K562 (cell line): Measurements from ENCODE around the gene PLXND1. TPM values are rescaled to one million over a fixed set of nuclear protein-coding genes. Genes with fewer than 3 reads are reported as not detected.

Experiments
- ATAC-seq: fragments of 200-7000 bp; cut with Tn5 transposase; 3 replicates; pipeline ENCODE4 v1.9.1; 2020; ENCODE audit warnings: moderate library complexity
- BruUV-seq: library from RNA; stranded (reverse); fragments of 400-500 nt; replicated peaks from 2 replicates; lab custom pipeline; 2021; lab: Mats Ljungman, UMichigan
- CTCF ChIA-PET: fragments of 300-600 bp; formaldehyde crosslinking; extraction: SDS; loops from one replicate; lab custom pipeline; 2021; ENCODE audit warnings: low intra/inter-chr PET ratio; lab: Yijun Ruan, JAX
- POLR2A ChIA-PET: fragments of 300-600, 350-650 bp; sonication (Branson Sonifier 250); formaldehyde crosslinking; extraction: SDS; loops from one replicate; lab custom pipeline; 2021; ENCODE audit warnings: antibody characterized with exemption, inconsistent platforms; lab: Yijun Ruan, JAX
- DNase-seq, 4 experiments: peaks; one replicate each; pipeline versions ENCODE4 v3.0.0 to v3.0.0-alpha.2; 2011 to 2018; ENCODE audit warnings: low spot score in 3 of 4, mixed read lengths in 3 of 4; ENCODE audit errors: extremely low read depth in 1 of 4
- FAIRE-seq: peaks from 2 replicates; lab custom pipeline; 2011; peaks lifted over from hg19 to GRCh38; lab: Jason Lieb, UNC
- H2AFZ ChIP-seq: 2 replicates; pipeline ENCODE4 v1.6.0; 2011; ENCODE audit warnings: low read depth, low read length, control low read depth, inconsistent platforms
- H3K27ac ChIP-seq: fragments of 200-600 bp; 3 replicates; pipeline ENCODE4 v1.8.0; 2011; ENCODE audit warnings: low read depth, mild to moderate bottlenecking, control low read depth, inconsistent platforms, low read length, moderate library complexity, mixed read lengths; ENCODE audit errors: extremely low read depth
- H3K27me3 ChIP-seq, 2 experiments: fragments of 300-600 bp in 1 of 2; 2 replicates in 1 of 2; 3 replicates in 1 of 2; pipeline versions ENCODE4 v1.6.0 to v1.8.0; 2011; ENCODE audit warnings: inconsistent platforms in 2 of 2, low read length in 2 of 2, mild to moderate bottlenecking in 1 of 2, mixed read lengths in 1 of 2, moderate library complexity in 1 of 2; ENCODE audit not compliant: control insufficient read depth in 2 of 2, insufficient read depth in 2 of 2
- H3K36me3 ChIP-seq: fragments of 300-600 bp; 3 replicates; pipeline ENCODE4 v1.8.0; 2011; ENCODE audit warnings: mild to moderate bottlenecking, low read length, inconsistent platforms; ENCODE audit not compliant: control insufficient read depth, insufficient read depth
- H3K4me1 ChIP-seq, 2 experiments: fragments of 200-600 bp in 1 of 2; replicated peaks in 1 of 2; 2 replicates in 1 of 2; 3 replicates in 1 of 2; pipeline versions ENCODE4 v1.5.1 to v1.8.0; 2011; ENCODE audit warnings: inconsistent platforms in 2 of 2, low read length in 2 of 2, mild to moderate bottlenecking in 1 of 2, mixed read lengths in 1 of 2, moderate library complexity in 1 of 2; ENCODE audit not compliant: control insufficient read depth in 2 of 2, insufficient read depth in 2 of 2
- H3K4me2 ChIP-seq: 2 replicates; pipeline ENCODE4 v1.6.1; 2011; ENCODE audit warnings: low read length, control low read depth, inconsistent platforms, mixed read lengths; ENCODE audit not compliant: insufficient read depth
- H3K4me3 ChIP-seq: fragments of 200-600 bp; sonication (generic), shearing (Covaris generic); 2 replicates; pipeline ENCODE4 v1.5.1; 2016; ENCODE audit warnings: control low read depth, inconsistent platforms
- H3K79me2 ChIP-seq: fragments of 200-600 bp; 3 replicates; pipeline ENCODE4 v1.8.0; 2011; ENCODE audit warnings: low read length, inconsistent platforms; ENCODE audit not compliant: control insufficient read depth, insufficient read depth
- H3K9ac ChIP-seq, 2 experiments: 2 replicates each; pipeline versions ENCODE4 v1.6.0 to v1.6.1; 2011; ENCODE audit warnings: low read depth in 2 of 2, low read length in 2 of 2, control low read depth in 1 of 2, inconsistent platforms in 1 of 2, mild to moderate bottlenecking in 1 of 2, mixed read lengths in 1 of 2; ENCODE audit not compliant: insufficient read depth in 1 of 2
- H3K9me1 ChIP-seq: one replicate; pipeline ENCODE4 v1.6.0; 2011; ENCODE audit warnings: inconsistent platforms, mild to moderate bottlenecking, low read length, moderate library complexity; ENCODE audit not compliant: control insufficient read depth, insufficient read depth
- H3K9me3 ChIP-seq: replicated peaks from 2 replicates; pipeline ENCODE4 v1.5.1; 2011; ENCODE audit warnings: low read depth, low read length, inconsistent platforms; ENCODE audit not compliant: control insufficient read depth, insufficient read depth
- H4K20me1 ChIP-seq: replicated peaks from 2 replicates; pipeline ENCODE4 v1.6.1; 2011; ENCODE audit warnings: low read length, inconsistent platforms, mixed read lengths; ENCODE audit not compliant: control insufficient read depth, insufficient read depth
- ELK3 ChIP-seq: fragments of 450-650 bp; formaldehyde crosslinking; IDR thresholded peaks from 2 replicates; pipeline ENCODE4 v1.4.0; 2020; ENCODE audit warnings: mild to moderate bottlenecking
- MYC ChIP-seq, 2 experiments: fragments of 250-450 bp in 1 of 2; sonication (Bioruptor Pico) in 1 of 2; IDR thresholded peaks; 2 replicates each; pipeline versions ENCODE4 v1.5.1 to v1.6.1; 2012 to 2021; ENCODE audit warnings: low read depth in 2 of 2, borderline replicate concordance in 1 of 2, improper control_type of control experiment in 1 of 2, low read length in 1 of 2, mild to moderate bottlenecking in 1 of 2, moderate library complexity in 1 of 2
- NCOA6 ChIP-seq: fragments of 450-650 bp; IDR thresholded peaks from 2 replicates; pipeline ENCODE4 v1.6.1; 2017; ENCODE audit warnings: mild to moderate bottlenecking
- RBM25 ChIP-seq: fragments of 200-400 bp; formaldehyde crosslinking; IDR thresholded peaks from 2 replicates; pipeline ENCODE4 v1.6.1; 2018; ENCODE audit warnings: low read length, low read depth, moderate library complexity; ENCODE audit not compliant: severe bottlenecking
- TAF7 ChIP-seq: fragments of 450-650 bp; IDR thresholded peaks from 2 replicates; pipeline ENCODE4 v1.6.1; 2016; ENCODE audit warnings: missing genetic modification characterization, missing compliant biosample characterization
- ZNF23 ChIP-seq: fragments of 250-450 bp; sonication (Bioruptor Pico); IDR thresholded peaks from 2 replicates; pipeline ENCODE4 v1.4.0; 2020; ENCODE audit warnings: mild to moderate bottlenecking
- ZNF79 ChIP-seq: fragments of 250-450 bp; sonication (Bioruptor Pico); IDR thresholded peaks from 2 replicates; pipeline ENCODE4 v1.4.0; 2020; ENCODE audit warnings: low read depth, mild to moderate bottlenecking, moderate library complexity
- WGBS: fragments of 100-300 bp; shearing (Covaris generic); methylation state at CpG from one replicate; pipeline ENCODE4 v1.1.6; 2016; ENCODE audit warnings: low coverage, mixed read lengths; ENCODE audit not compliant: insufficient coverage; ENCODE audit errors: missing lambda C conversion rate; 5-methylcytosine and 5-hydroxymethylcytosine counted together
- in situ Hi-C: fragments of 300-500 bp; cut with MboI; formaldehyde crosslinking; loops from 4 replicates; pipeline ENCODE4 v1.15.0; 2018; ENCODE audit warnings: inconsistent platforms, mixed read lengths
- intact Hi-C: fragments of 100-400 bp; cut with micrococcal nuclease; formaldehyde crosslinking; loops from 2 replicates; pipeline ENCODE4 v1.14.2; 2022
- polyA plus RNA-seq, 8 experiments: library from polyadenylated mRNA; depleted of rRNA in 4 of 8; stranded (reverse) in 5 of 8; unstranded in 3 of 8; fragments of >200 nt; fragmentation: Nextera tagmentation in 2 of 8; fragmentation: Illumina TruSeq in 1 of 8; extraction: Ambion mirVana in 2 of 8; extraction: Trizol in 1 of 8; gene quantifications; 2 replicates each; pipeline versions ENCODE4 v1.2.1 to v1.2.3, GENCODE V29; 2011 to 2014; ENCODE audit warnings: inconsistent platforms in 1 of 8, missing spikeins in 1 of 8
- total RNA-seq, 7 experiments: library from RNA; depleted of rRNA in 6 of 7; stranded (reverse); fragments of >200 nt in 6 of 7; fragmentation: Illumina TruSeq in 2 of 7; extraction: Trizol in 2 of 7; gene quantifications; 2 replicates each; pipeline versions ENCODE4 v1.2.1 to v1.2.3, GENCODE V29; 2011 to 2021; ENCODE audit warnings: low replicate concordance in 1 of 7
- TF ChIP-seq, protein P1 (sequence below): fragments of 250-450 bp; sonication (Bioruptor Pico); IDR thresholded peaks from 2 replicates; pipeline ENCODE4 v1.4.0; 2020; ENCODE audit warnings: borderline replicate concordance

The PLXND1 gene
- total and polyA plus RNA-seq, 9 of the 15 experiments (the other 6 are each of a cell fraction or from before 2014, with no cell fraction given): 0.34 to 28.8 (median 14.0) TPM

DNA sequence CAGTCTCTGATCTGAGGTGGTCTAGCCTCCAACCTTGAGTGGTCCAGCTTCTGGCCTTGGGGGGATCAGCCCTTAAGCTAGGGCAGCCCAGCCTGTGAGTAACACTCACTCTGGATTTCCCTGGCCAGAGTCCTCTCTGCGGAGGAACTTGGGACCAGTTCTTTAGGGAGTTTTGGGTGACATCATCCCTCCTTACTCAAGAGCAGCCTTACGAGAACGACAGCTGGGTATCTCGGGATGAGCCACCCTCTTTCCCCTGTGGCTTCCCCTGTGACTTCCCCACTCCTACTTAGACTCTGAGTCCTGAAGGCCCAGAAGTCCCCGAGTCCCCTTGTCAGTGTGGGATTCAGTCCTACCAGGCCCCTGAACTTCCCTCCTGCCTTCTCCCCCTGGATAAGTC, 10.2 kb upstream of the PLXND1 start (continued):
- no peak for TF ChIP-seq ZNF79

DNA sequence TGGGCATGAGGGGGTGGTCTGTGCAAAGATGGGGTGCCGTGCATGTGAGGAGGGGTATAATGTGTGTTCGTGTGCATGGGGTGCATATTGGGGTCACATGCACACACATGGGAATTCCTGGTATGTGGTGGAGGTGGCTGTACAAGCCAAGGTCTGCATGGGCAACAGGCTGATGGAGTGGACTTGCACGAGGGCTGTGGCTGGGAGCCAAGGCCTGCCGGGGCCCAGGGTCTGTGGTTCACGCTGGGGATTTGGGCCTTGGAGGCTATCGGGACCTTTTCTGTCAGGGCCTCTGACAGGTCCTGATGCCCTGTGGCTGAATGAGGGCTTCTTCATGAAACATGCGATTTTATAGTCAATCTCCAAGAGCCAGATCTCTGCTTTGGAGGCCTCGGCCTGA, 9.8 kb upstream of the PLXND1 start:
- no peak overlapping the region for H2AFZ ChIP-seq
- no peaks in the 10 kb centered on the region for H3K9me3 ChIP-seq
- H3K9ac ChIP-seq: peak overlapping the region in 1 of 2 experiments; percentile 71; a peak in 1 of 4 replicates
- peaks cover 10 to 51% of the 10 kb centered on the region in 2 experiments; a peak in 4 of 5 replicates for H3K4me1 ChIP-seq
- H3K4me3 ChIP-seq: no peak overlapping the region
- in situ Hi-C loops (no loop called here), intact Hi-C loops (no loop called here)
- no peaks in the 10 kb centered on the region for H3K9me1 ChIP-seq
- no peak for TF ChIP-seq TAF7 (tag)
- WGBS: 34% methylated on average over 5 of the region's 8 CpGs
- H3K27me3 ChIP-seq: no peaks in the 10 kb centered on the region
- H3K4me2 ChIP-seq: no peak overlapping the region
- DNase-seq (no peak), FAIRE-seq (no peak), ATAC-seq (no peak)
- H4K20me1 ChIP-seq: no peaks in the 10 kb centered on the region
- no peaks in the 10 kb centered on the region for H3K79me2 ChIP-seq
- H3K27ac ChIP-seq: no peak overlapping the region
- BruUV-seq: no TSS peak
- CTCF ChIA-PET: no interaction called here
- POLR2A ChIA-PET: interaction anchor here (0.6 kb wide), 1 partner anchor 97 kb away, joined by 3 read pairs; no protein-coding TSS in a partner anchor
- H3K36me3 ChIP-seq: no peaks in the 10 kb centered on the region

- ChIA-PET POLR2A (no interaction called here), CTCF (no interaction called here)
- no peak overlapping the region for H2AFZ ChIP-seq
- intact Hi-C loops (no loop called here), in situ Hi-C loops (no loop called here)
- no peak overlapping the region; a peak in 1 of 4 replicates for H3K9ac ChIP-seq
- H3K27me3 ChIP-seq: no peaks in the 10 kb centered on the region
- no peak overlapping the region for H3K27ac ChIP-seq
- H4K20me1 ChIP-seq: no peaks in the 10 kb centered on the region
- H3K9me3 ChIP-seq: no peaks in the 10 kb centered on the region
- peaks cover 10 to 49% of the 10 kb centered on the region in 2 experiments; a peak in 4 of 5 replicates for H3K4me1 ChIP-seq
- no peaks in the 10 kb centered on the region for H3K9me1 ChIP-seq
- no peak for ATAC-seq
- no peaks in the 10 kb centered on the region for H3K36me3 ChIP-seq
- H3K4me3 ChIP-seq: no peak overlapping the region
- WGBS: 67% methylated on average over 7 of the region's 8 CpGs
- no TSS peak for BruUV-seq
- no peak for DNase-seq
- no peak overlapping the region for H3K4me2 ChIP-seq
- FAIRE-seq: no peak
- H3K79me2 ChIP-seq: no peaks in the 10 kb centered on the region
- no peak for TF ChIP-seq NCOA6
- no peak for TF ChIP-seq TAF7 (tag)
- no peak for TF ChIP-seq ELK3 (CRISPR knock-in tag)
- TF ChIP-seq RBM25: no peak
- TF ChIP-seq ZNF23 (CRISPR knock-in tag): no peak
- TF ChIP-seq, protein P1, sequence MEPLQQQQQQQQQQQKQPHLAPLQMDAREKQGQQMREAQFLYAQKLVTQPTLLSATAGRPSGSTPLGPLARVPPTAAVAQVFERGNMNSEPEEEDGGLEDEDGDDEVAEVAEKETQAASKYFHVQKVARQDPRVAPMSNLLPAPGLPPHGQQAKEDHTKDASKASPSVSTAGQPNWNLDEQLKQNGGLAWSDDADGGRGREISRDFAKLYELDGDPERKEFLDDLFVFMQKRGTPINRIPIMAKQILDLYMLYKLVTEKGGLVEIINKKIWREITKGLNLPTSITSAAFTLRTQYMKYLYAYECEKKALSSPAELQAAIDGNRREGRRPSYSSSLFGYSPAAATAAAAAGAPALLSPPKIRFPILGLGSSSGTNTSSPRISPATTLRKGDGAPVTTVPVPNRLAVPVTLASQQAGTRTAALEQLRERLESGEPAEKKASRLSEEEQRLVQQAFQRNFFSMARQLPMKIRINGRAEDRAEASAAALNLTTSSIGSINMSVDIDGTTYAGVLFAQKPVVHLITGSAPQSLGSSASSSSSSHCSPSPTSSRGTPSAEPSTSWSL (CRISPR knock-in tag): no peak
- no peak for TF ChIP-seq MYC (IDR thresholded peaks at IDR 0.05; ENCODE audit: low read depth, low read length)
- TF ChIP-seq MYC (CRISPR knock-in tag; IDR thresholded peaks at IDR 0.05; ENCODE audit: borderline replicate concordance, low read depth): no peak
Measured at GRCh38 chr3:129615751-129616281, 9.3 kb upstream of the PLXND1 start.
